NCI-H1436 (cell line): ENCODE measurements around the gene TMEM150C.

ENCODE experiments used
- DNase-seq: peaks from one replicate; lab custom pipeline; 2025; lab: John Stamatoyannopoulos, UW

TMEM150C gene

GRCh38 chr4:82561786-82562563 lies at the start of gene TMEM150C:
Gene TMEM150C (minus strand): TSS chr4:82561988. CDS start chr4:82504657, 57,331 bp downstream.
- DNase-seq = peak; percentile 16

GRCh38 chr4:82611527-82611926 lies 49.7 kb upstream of the TMEM150C start:
- DNase-seq = no peak

GRCh38 chr4:82610041-82610440 lies 48.3 kb upstream of the TMEM150C start:
- no peak for DNase-seq

- DNase-seq = no peak
These were observed 44.8 kb upstream of the TMEM150C start for GRCh38 chr4:82606622-82607021.

- DNase-seq = no peak
These were observed 42.7 kb upstream of the TMEM150C start for GRCh38 chr4:82604522-82604921.

GRCh38 chr4:82601242-82602015 lies 39.6 kb upstream of the TMEM150C start:
- no peak for DNase-seq

- peak; percentile 32 for DNase-seq
These were observed 37.5 kb upstream of the TMEM150C start for GRCh38 chr4:82599336-82599735.

GRCh38 chr4:82594456-82594855 lies 32.7 kb upstream of the TMEM150C start:
- no peak for DNase-seq

- DNase-seq = no peak
These were observed 31.6 kb upstream of the TMEM150C start for GRCh38 chr4:82593411-82593810.

GRCh38 chr4:82592639-82593038 lies 30.9 kb upstream of the TMEM150C start:
- no peak for DNase-seq

- no peak for DNase-seq
These were observed 29.8 kb upstream of the TMEM150C start for GRCh38 chr4:82591592-82591991.

- no peak for DNase-seq
These were observed 28.0 kb upstream of the TMEM150C start for GRCh38 chr4:82589756-82590155.

GRCh38 chr4:82588771-82589270 lies 27.0 kb upstream of the TMEM150C start:
- no peak for DNase-seq

- DNase-seq = no peak
These were observed 26.2 kb upstream of the TMEM150C start for GRCh38 chr4:82587826-82588540.

- no peak for DNase-seq
These were observed 24.1 kb upstream of the TMEM150C start for GRCh38 chr4:82585690-82586435.

- no peak for DNase-seq
These were observed 23.1 kb upstream of the TMEM150C start for GRCh38 chr4:82584931-82585330.

GRCh38 chr4:82583897-82584587 lies 22.3 kb upstream of the TMEM150C start:
- no peak for DNase-seq

- no peak for DNase-seq
These were observed 18.1 kb upstream of the TMEM150C start for GRCh38 chr4:82579932-82580331.

- DNase-seq = no peak
These were observed 17.1 kb upstream of the TMEM150C start for GRCh38 chr4:82578935-82579334.

GRCh38 chr4:82577451-82577850 lies 15.7 kb upstream of the TMEM150C start:
- DNase-seq = no peak

GRCh38 chr4:82569727-82570126 lies 7.9 kb upstream of the TMEM150C start:
- no peak for DNase-seq
